HepG2 (cell line): Measurements from ENCODE around the gene TSGA10IP. TPM values are rescaled to one million over a fixed set of nuclear protein-coding genes. Genes with fewer than 3 reads are reported as not detected.

Experiments
- HHEX ChIP-seq: IDR thresholded peaks from 2 replicates; pipeline ENCODE4 v1.6.1; 2016; ENCODE audit warnings: control low read depth
- KLF12 ChIP-seq: sonication (generic); formaldehyde crosslinking; IDR thresholded peaks from 2 replicates; pipeline ENCODE4 v1.4.0; 2020; ENCODE audit warnings: missing genetic modification reagents, borderline replicate concordance
- NR2F1 ChIP-seq, 2 experiments: fragments of 450-650 bp in 1 of 2; formaldehyde crosslinking in 1 of 2; IDR thresholded peaks; 2 replicates each; pipeline versions ENCODE4 v1.5.0 to v1.6.1; 2016 to 2020; ENCODE audit warnings: mild to moderate bottlenecking in 1 of 2, missing compliant biosample characterization in 1 of 2, missing genetic modification reagents in 1 of 2, moderate library complexity in 1 of 2
- RCOR2 ChIP-seq: IDR thresholded peaks from 2 replicates; pipeline ENCODE4 v1.6.1; 2016; ENCODE audit warnings: missing biosample characterization, missing genetic modification reagents
- RORA ChIP-seq: sonication (generic); formaldehyde crosslinking; IDR thresholded peaks from 2 replicates; pipeline ENCODE4 v1.5.0; 2020; ENCODE audit warnings: mild to moderate bottlenecking, missing genetic modification reagents, moderate library complexity
- ZNF124 ChIP-seq: sonication (generic); formaldehyde crosslinking; IDR thresholded peaks from 2 replicates; pipeline ENCODE4 v1.4.0; 2020; ENCODE audit warnings: missing genetic modification reagents
- ZNF230 ChIP-seq: sonication (generic); formaldehyde crosslinking; IDR thresholded peaks from 2 replicates; pipeline ENCODE4 v1.4.0; 2020; ENCODE audit warnings: mild to moderate bottlenecking, missing genetic modification reagents
- ZNF652 ChIP-seq: IDR thresholded peaks from 2 replicates; pipeline ENCODE4 v1.6.1; 2016; ENCODE audit warnings: low read depth, borderline replicate concordance
- polyA plus RNA-seq, 8 experiments: library from polyadenylated mRNA; depleted of rRNA in 3 of 8; stranded (reverse) in 7 of 8; unstranded in 1 of 8; fragments of >200 nt; fragmentation: Illumina TruSeq in 4 of 8; extraction: Trizol in 4 of 8; gene quantifications; 2 replicates each; pipeline versions ENCODE4 v1.2.1 to v1.2.3, GENCODE V29; 2011 to 2016; ENCODE audit warnings: low read depth in 4 of 8, missing spikeins in 1 of 8, mixed read lengths in 1 of 8; ENCODE audit not compliant: insufficient read depth in 1 of 8
- total RNA-seq, 5 experiments: library from RNA; depleted of rRNA; stranded (reverse); fragments of >200 nt; fragmentation: Illumina TruSeq; extraction: Trizol; gene quantifications; 2 replicates each; pipeline ENCODE4 v1.2.3, GENCODE V29; 2016; ENCODE audit warnings: low read depth in 1 of 5
- TF ChIP-seq, protein P1 (sequence below): sonication (generic); formaldehyde crosslinking; IDR thresholded peaks from 2 replicates; pipeline ENCODE4 v1.4.0; 2020; ENCODE audit warnings: mild to moderate bottlenecking, missing genetic modification reagents
- TF ChIP-seq, protein P2 (sequence below): sonication (generic); formaldehyde crosslinking; IDR thresholded peaks from 2 replicates; pipeline ENCODE4 v1.5.1; 2020; ENCODE audit warnings: missing genetic modification reagents, mild to moderate bottlenecking, borderline replicate concordance

TSGA10IP gene
- total and polyA plus RNA-seq, 2 of the 13 experiments (the other 11 are each of a cell fraction or from before 2014, with no cell fraction given), result not detected

- no peak for TF ChIP-seq KLF12 (CRISPR knock-in tag)
- TF ChIP-seq, protein P1, sequence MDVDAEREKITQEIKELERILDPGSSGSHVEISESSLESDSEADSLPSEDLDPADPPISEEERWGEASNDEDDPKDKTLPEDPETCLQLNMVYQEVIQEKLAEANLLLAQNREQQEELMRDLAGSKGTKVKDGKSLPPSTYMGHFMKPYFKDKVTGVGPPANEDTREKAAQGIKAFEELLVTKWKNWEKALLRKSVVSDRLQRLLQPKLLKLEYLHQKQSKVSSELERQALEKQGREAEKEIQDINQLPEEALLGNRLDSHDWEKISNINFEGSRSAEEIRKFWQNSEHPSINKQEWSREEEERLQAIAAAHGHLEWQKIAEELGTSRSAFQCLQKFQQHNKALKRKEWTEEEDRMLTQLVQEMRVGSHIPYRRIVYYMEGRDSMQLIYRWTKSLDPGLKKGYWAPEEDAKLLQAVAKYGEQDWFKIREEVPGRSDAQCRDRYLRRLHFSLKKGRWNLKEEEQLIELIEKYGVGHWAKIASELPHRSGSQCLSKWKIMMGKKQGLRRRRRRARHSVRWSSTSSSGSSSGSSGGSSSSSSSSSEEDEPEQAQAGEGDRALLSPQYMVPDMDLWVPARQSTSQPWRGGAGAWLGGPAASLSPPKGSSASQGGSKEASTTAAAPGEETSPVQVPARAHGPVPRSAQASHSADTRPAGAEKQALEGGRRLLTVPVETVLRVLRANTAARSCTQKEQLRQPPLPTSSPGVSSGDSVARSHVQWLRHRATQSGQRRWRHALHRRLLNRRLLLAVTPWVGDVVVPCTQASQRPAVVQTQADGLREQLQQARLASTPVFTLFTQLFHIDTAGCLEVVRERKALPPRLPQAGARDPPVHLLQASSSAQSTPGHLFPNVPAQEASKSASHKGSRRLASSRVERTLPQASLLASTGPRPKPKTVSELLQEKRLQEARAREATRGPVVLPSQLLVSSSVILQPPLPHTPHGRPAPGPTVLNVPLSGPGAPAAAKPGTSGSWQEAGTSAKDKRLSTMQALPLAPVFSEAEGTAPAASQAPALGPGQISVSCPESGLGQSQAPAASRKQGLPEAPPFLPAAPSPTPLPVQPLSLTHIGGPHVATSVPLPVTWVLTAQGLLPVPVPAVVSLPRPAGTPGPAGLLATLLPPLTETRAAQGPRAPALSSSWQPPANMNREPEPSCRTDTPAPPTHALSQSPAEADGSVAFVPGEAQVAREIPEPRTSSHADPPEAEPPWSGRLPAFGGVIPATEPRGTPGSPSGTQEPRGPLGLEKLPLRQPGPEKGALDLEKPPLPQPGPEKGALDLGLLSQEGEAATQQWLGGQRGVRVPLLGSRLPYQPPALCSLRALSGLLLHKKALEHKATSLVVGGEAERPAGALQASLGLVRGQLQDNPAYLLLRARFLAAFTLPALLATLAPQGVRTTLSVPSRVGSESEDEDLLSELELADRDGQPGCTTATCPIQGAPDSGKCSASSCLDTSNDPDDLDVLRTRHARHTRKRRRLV (CRISPR knock-in tag), result no peak
- no peak for TF ChIP-seq NR2F1 (CRISPR knock-in tag; IDR thresholded peaks at IDR 0.05)
- TF ChIP-seq ZNF124 (CRISPR knock-in tag), result no peak
- TF ChIP-seq, protein P2, sequence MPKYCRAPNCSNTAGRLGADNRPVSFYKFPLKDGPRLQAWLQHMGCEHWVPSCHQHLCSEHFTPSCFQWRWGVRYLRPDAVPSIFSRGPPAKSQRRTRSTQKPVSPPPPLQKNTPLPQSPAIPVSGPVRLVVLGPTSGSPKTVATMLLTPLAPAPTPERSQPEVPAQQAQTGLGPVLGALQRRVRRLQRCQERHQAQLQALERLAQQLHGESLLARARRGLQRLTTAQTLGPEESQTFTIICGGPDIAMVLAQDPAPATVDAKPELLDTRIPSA (CRISPR knock-in tag), result no peak
- TF ChIP-seq ZNF652, result no peak
- no peak for TF ChIP-seq ZNF230
- no peak for TF ChIP-seq RORA (CRISPR knock-in tag)
- no peak for TF ChIP-seq RCOR2 (CRISPR knock-in tag)
- no peak for TF ChIP-seq HHEX
Observed at GRCh38 chr11:65912845-65913244, 32.4 kb upstream of the TSGA10IP start (continued).
